DMS153 (cell line): ENCODE data around the gene RETREG2.
"Not testable (repeated sequence)": the region's sequence is repeated elsewhere in the genome, so short reads cannot be mapped to it uniquely, and the experiment has no call there.

Experiments
- DNase-seq: peaks from one replicate; lab custom pipeline; 2025; lab: John Stamatoyannopoulos, UW

RETREG2 gene

DNA sequence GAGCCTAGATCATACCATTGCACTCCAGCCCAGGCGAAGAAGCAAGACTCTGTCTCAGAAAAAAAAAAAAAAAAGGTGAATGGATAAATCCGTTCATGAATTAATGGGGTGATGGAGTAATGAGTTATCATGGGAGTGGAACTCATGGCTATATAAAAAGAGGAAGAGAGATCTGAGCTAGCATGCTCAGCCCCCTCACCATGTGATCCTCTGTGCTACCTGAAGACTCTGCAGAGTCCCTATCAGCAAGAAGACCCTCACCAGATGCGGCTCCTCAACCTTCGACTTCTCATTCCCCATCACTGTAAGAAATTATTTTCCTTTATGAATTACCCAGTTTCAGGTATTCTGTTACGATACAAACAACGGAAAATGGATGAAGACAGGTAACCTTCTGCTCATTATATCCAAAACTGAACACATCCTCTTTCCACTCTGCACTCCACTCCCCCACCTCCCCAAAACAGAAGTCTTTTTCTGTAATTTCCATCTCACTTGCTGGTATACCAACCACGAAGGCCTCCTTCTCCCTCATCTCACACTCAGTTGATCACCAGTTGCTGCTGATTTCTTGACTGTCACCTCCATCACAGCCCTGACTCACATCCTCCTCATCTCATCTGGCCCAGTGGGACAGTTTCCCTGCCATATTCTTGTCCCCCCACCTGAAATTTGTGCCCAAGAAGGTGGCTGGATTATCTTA is 8.8 kb downstream of the RETREG2 start:
- DNase-seq, result no peak

DNA sequence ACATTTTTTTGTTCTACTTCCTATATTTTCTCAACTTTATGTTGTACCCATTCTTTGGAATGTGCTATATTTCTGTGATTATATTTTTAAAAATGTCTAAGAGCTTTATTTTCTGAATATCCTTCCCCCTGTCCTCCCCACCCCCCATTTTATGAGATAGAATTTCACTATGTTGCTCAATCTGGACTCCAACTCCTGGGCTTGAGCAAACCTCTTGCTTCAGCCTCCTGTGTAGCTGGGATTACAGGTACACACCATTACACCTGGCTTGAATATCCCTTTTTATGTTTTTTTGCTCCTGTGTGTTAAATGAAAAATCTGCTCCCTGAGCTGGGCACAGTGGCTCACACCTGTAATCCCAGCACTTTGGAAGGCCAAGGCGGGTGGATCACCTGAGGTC is 19.3 kb downstream of the RETREG2 start:
- no peak for DNase-seq

GRCh38 chr2:219198974-219199373 is 20.9 kb downstream of the RETREG2 start:
- no peak for DNase-seq

GRCh38 chr2:219199470-219200211 is 21.6 kb downstream of the RETREG2 start:
- no peak for DNase-seq

- not testable (repeated sequence) for DNase-seq
Observed at GRCh38 chr2:219200502-219201326, 22.6 kb downstream of the RETREG2 start.

DNA sequence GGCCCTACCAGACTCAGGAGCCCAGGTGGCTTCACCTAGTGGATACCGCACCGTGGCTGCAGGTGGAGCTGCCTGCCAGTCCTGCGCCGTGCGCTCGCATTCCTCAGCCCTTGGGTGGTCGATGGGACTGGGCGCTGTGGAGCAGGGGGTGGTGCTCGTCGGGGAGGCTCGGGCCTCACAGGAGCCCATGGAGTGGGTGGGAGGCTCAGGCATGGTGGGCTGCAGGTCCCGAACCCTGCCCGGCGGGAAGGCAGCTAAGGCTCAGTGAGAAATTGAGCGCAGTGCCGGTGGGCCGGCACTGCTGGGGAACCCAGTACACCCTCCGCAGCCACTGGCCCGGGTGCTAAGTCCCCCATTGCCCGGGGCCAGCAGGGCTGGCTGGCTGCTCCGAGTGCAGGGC is 23.3 kb downstream of the RETREG2 start:
- DNase-seq, result not testable (repeated sequence)

GRCh38 chr2:219204425-219205164 is 26.5 kb downstream of the RETREG2 start:
- DNase-seq, result no peak

DNA sequence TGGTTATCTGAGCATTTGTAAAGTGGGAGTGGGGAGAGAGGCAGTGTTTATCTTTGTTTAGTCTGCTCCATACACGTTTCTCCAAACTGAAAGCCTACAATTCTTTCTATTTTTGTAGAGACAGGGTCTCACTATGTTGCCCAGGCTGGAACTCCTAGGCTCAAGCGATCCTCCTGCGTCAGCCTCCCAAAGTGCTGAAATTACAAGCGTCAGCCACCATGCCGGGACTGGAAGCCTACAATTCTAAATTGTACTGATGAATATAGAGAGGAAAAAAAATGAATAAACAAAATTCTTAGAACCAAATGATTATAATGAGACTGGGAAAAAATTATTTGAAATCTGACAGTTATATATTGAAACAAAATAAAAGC is 27.1 kb downstream of the RETREG2 start:
- DNase-seq, result no peak

DNA sequence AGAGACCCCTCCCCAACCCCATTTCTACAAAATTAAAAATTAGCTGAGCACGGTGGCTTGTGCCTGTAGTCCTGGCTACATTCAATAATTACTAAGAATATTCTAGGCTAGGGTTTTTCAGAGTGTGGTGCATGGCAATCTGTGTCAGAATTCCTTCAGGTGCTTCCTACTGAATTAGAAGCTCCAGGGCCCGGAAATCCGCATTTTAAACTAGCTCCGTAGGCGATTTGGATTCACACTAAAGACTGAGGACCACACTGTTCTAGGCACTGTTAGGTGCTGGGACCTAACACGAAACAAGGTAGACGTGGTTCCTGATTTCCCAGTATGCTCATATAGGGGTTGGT is 27.9 kb downstream of the RETREG2 start:
- DNase-seq, result no peak

DNA sequence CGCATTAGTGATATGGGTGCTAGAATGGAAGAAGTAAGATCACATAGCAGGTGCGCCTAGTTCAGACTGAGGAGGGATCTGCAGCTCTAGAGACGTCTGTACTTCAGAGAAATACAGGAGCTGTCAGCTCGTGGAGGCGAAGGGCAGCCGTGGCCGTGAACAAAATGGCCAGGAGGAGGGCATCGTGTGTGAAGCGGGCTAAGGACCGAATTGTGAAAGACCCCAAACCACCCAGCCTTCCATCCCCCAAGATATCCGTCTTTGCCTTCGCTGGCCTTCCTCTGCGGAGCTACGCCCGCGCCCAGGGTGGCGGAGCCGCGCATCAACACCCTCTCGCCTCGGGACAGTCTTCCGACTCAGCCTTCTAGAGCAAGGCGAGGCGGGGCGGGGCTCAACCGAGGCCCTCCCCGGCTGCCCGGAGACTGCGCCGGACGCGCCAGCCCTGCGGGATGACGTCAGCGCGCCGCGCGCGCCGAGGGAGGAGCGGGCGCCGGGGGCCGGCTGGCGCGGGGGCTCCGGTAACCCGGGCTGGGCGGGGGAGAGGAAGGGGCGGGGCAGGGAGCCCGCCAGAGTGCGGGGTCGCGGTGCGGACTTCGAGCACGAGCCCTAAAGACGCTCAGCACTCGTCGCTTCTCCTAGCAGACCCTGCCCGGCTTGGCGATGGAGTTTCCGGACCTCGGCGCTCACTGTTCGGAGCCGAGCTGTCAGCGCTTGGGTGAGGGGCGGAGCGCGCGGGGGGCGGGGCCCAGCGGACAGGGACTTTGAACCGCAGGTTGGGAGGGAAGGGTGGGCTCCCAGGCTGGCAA is 28.5 kb downstream of the RETREG2 start, which contains the start of gene ZFAND2B:
Gene ZFAND2B, plus strand, starts transcription at position 455 of the 806 bp plus-strand sequence. Its CDS starts 206 bp downstream, at position 661.
- peak; percentile 77 for DNase-seq

DNA sequence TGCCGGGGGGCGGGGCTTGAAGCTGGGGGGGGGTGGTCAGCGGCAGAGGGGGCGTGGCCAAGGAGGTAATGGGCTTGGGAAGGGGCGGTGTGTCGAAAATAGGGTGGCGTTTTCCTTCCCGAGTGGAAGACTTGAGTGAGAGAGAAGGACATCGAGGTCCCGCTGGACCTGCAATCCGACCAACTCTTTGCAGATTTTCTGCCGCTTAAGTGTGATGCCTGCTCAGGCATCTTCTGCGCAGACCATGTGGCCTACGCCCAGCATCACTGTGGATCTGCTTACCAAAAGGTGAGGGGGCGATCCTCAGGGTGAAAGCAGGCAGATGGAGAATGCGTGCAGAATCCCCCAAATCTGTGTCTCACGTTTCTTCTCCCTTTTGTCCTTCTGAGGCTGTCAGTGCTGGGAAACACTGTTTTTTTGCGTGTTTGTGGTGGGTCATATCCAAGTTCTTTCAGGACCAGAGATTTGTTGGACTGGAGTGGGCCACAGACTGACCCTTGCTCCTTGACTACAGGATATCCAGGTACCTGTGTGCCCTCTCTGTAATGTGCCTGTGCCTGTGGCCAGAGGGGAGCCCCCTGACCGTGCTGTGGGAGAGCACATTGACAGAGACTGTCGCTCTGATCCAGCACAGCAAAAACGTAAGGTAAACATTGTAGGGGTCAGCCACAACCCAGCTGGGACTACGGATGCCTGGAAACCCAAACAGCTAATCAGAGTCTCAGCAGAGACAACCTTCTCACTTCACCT is 29.2 kb downstream of the RETREG2 start:
- no peak for DNase-seq

DNA sequence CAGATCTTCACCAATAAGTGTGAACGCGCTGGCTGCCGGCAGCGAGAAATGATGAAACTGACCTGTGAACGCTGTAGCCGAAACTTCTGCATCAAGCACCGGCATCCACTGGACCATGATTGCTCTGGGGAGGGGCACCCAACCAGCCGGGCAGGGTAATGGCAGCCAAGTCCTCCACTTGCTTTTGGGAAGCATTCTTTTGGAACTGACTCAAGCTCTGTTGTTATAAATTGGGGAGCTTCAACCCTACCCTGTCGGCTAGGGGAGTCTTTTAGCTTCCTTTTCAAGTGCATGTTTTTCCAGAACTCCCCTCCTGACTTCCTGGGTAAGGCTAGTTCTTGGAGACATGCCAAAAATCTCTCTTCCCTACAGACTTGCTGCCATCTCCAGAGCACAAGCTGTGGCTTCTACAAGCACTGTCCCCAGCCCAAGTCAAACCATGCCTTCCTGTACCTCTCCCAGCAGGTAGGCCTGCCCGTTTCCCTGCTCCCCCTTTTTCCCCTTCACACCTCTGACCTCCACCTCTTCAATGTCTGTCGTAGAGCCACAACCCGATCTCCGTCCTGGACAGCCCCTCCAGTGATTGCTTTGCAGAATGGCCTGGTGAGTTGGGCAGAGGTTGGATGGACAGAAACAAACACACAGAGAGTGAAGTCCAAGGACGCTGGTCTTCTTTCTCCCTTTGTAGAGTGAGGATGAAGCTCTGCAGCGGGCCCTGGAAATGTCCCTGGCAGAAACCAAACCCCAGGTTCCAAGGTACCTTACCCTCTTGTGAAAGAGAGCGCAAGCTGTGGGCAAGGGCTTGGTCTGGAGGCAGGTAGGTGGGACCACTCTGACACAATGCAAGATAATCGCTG is 30.0 kb downstream of the RETREG2 start:
- DNase-seq, result no peak

DNA sequence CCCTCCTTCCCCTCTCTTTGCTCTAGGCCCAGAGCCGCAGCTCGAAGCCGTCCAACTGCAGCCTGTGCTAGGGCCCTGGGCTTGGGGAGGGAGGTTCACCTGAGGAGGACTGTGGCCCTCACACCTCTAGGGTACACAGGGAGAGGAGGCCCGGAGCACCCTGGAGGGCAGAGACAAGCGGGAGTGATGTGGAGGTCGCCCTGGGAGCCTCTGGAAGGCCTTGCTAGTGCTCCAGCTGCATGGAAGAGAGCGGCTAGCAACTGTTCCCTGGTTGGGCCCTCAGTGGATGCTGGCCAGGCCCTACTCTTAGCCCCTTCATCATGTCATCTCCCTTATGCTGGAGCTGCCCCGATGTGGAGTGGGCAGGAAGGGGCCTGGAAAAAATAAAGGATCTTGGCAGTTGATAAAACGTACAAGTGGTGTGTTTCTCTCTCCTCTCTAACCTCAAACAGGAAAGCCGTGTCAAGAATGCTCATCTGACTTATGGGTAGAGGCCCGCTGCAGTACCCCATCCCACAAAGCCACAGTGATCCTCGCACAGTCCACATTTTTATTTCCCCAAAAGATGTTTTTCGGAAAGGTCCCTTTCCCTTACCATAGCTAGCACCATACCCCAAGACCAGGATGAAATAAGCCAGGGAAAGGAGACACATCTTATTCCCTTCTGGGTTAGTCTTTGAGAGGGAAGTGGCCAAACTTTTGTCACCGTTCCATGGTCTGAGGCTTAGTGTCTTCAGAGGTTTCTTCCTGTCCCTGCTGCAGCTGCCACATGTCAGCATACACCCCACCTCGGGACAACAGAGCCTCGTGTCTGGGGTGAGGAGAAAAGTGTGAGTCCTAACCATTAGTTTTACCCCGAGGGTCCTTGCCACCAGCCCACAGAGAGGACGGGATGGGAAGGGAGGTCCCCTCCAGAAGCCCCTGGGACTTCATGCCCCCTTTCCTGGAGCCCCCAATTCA is 31.4 kb downstream of the RETREG2 start:
- no peak for DNase-seq

DNA sequence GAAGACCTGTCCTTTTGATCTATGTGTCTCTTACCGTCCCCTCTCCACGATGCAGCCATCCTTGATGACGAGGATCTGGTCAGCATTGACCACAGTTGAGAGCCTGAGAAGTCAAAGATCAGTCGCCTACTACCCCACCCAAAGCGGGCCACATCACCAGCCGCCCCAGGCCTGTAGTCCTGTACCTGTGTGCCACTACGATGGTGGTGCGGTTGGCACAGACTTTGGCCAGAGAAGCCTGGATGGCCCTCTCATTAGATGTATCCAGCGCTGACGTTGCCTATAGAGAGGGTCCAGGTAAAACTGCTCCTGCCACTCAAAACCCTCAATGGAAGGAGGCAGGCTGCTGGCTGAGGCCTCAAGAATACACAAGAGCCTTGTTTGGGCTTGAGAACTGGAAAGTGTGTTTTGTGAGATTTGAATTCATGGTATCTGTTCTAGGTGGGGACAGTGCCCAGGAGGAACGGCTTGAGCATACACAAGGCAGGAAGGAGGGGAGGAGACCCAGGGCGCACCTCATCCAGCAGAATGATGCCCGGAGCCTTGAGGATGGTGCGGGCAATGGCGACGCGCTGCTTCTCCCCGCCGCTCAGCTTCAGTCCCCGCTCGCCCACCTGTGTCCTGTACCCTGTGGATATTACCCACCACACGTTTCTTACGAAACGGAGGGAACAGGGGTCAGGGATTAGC is 32.3 kb downstream of the RETREG2 start:
- no peak for DNase-seq

DNA sequence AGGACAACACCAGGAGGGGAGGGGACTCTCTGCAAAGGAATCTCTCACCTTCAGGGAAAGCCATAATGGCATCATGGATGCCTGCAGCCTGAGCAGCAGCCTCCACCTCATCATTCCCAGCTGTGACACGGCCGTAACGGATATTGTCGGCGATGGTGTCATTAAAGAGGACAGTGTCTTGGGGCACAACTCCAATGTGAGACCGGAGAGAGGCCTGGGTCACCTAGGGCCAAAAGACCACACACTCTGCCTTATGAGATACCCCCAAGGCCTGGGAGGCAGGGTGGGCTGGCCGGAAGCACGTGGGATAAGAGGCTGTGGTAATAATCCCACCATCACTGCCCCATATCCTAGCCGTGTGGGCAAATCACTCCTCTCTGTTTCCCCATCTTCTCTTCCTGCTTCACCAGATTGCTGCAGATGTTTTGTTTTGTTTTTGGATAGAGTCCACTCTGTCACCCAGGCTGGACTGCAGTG is 32.8 kb downstream of the RETREG2 start:
- DNase-seq, result no peak

DNA sequence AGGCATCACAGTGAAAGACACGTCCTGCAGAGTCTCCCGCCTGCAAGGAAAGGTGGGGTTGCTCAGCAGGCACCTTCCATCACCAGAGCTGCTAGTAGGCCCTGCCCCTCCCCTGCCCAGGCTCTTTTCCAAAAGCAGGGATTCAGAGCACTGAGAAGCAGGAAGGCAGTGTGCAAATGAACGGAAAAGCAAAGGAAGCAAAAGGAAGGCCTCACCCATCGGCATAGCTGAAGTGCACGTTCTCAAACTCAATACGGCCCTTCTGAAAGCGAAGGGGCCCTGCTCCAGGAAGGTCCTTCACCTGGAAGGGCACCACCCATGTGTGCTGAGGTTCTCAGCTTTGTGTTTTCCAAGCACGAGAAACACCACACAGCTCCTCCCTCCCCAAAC is 34.9 kb downstream of the RETREG2 start:
- no peak for DNase-seq

DNA sequence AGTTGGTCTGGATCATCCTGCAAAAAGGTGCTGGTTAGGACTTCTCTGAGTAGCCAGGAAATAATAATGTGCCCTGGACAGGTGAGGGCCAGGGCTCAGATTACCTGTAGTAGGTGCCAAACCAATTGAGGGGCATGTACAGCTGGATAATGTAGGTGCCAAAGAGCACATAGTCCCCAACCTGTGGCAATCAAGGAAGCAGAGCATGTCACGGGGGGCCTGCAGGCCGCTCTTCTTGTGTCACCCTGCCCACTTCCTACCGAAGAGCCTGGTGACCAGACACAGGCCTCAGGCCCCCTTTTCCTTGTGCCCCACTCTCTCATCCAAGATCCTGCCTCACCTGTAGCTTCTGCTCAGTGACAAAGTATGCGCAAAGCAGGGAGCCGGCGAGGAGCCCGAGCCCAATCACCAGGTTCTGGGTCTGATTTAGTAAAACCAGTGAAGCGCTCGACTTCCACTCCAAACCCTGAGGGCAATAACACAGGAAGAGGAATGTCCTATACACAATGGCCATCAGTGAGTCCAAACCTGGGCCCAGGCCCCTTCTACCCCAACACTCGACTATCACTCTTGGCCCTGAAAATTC is 35.5 kb downstream of the RETREG2 start:
- no peak for DNase-seq
